Right cardiac atrium (tissue), 5 donors: Measurements from ENCODE around the gene GSE1. TPM values are rescaled to one million over a fixed set of nuclear protein-coding genes. Genes with fewer than 3 reads are reported as not detected.

ENCODE experiments used
- ATAC-seq, 2 donors: fragments of 200-7000 bp; cut with Tn5 transposase; one replicate each; pipeline versions ENCODE4 v1.8.0 to v1.9.1; 2020; ENCODE audit warnings: moderate library complexity in 2 of 2, mild to moderate bottlenecking in 1 of 2
- DNase-seq, 3 donors: peaks; one replicate each; pipeline ENCODE4 v3.0.0-alpha.2; 2020
- H3K27ac ChIP-seq: one replicate; pipeline ENCODE4 v1.5.1; 2013; ENCODE audit warnings: mild to moderate bottlenecking, low read length, control low read depth, moderate library complexity
- H3K27me3 ChIP-seq: one replicate; pipeline ENCODE4 v1.6.1; 2013; ENCODE audit not compliant: control insufficient read depth, insufficient read depth
- H3K4me1 ChIP-seq: one replicate; pipeline ENCODE4 v1.6.1; 2013; ENCODE audit warnings: low read length; ENCODE audit not compliant: control insufficient read depth, insufficient read depth
- H3K4me3 ChIP-seq: one replicate; pipeline ENCODE4 v1.5.1; 2013; ENCODE audit warnings: low read length, control low read depth
- H3K9me3 ChIP-seq: one replicate; pipeline ENCODE4 v1.6.1; 2013; ENCODE audit warnings: low read length; ENCODE audit not compliant: control insufficient read depth
- WGBS: extraction: QIAGEN DNeasy Blood & Tissue Kit; methylation state at CpG from one replicate; pipeline ENCODE4 v1.1.7; 2013; 5-methylcytosine and 5-hydroxymethylcytosine counted together
- intact Hi-C, 4 donors: fragments of 100-400 bp; cut with DNase I; formaldehyde crosslinking; loops; one replicate each; pipeline versions ENCODE4 v1.11.0 to v1.14.0; 2022 to 2023
- polyA plus RNA-seq: library from polyadenylated mRNA; stranded (reverse); fragments of 200-250 nt; gene quantifications from one replicate; pipeline ENCODE4 v1.2.3, GENCODE V29; 2013
- total RNA-seq, 4 donors: library from RNA; stranded (reverse); fragmentation: NEBNext Ultra II Directional; extraction: Animal tissue kit (Norgen Biotek cat#: 25700); gene quantifications; one replicate each; pipeline ENCODE4 v1.2.1, GENCODE V29; 2021
- donor health status: healthy with polysubstance abuse.
- donor health status: DM: no; HTN: yes; CAD: no.
- donor health status: DM: no; HTN: no; CAD: no.
- donor health status: DM: no; HTN: yes; CAD: no; lungs with severe emphysema.
- donor health status: DM: yes; HTN: yes; CAD: no.

The GSE1 gene
- total and polyA plus RNA-seq, 5 donors: 40.3 to 99.8 (median 87.6) TPM

DNA sequence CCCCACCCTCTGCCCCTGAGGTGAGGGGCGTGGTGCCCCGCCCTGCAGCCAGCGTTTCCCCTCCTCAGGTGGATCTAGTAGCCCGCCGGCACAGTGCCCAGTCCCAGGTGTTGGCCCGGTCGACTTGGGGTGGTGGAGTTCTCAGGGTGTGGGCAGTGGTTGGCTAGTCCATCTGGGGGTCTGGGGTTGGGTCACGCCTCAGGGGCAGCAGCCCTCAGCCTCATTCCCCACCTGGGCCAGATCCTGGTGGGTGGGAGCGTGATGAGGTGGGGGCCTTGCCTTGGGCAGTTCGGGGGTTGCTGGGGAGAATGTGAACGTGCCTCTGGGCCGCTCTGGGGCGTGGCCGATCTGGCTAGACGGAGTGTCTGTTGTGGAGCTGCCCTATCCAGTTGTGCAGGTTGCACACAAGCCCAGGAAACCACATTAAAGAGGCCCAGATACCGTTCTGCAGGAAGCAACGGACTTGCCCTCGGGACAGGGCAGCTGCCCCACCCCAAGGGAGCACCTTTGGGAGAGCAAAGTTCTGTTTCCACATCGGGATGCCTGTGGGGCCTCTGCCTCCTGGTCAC is 32.0 kb downstream of the GSE1 start:
- no peak for DNase-seq
- intact Hi-C loops: no loop called here
- ATAC-seq: no peak

DNA sequence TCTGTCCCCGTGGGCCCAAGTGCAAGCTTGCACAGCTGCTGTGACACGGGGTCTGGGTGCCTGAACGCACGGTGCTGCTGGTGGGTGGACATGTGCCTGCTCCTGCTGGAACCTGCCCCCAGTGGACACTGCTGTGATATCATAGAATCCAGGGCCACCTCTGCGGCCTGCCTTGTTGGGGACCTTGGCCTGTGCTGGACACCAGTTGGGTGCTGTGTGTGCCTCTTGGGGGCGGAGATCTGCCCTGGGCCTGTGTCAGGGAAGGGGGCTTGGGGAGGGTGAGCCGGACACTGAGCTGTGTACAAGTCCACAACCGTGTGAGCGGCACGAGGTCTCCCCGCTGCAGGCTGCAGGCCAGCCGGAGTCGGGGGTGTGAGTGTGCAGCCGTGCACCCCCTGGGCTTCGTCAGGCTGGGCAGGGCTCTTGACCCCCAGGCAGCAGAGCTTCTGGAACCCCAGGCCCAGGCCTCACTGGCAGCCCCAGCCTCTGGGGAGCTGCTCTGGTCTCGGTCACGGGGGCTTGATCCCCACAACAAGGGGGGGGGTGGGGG is 33.3 kb downstream of the GSE1 start:
- DNase-seq: no peak
- ATAC-seq: no peak
- Histone ChIP-seq H3K27me3 (no peaks in the 10 kb centered on the region), H3K4me3 (no peak overlapping the region), H3K27ac (no peak overlapping the region), H3K4me1 (peaks cover 2% of the 10 kb centered on the region), H3K9me3 (no peaks in the 10 kb centered on the region)
- WGBS: 88% methylated on average over 17 of the region's 17 CpGs
- intact Hi-C loops: no loop called here

More for the DNA sequence above, 32.0 kb downstream of the GSE1 start:
- no peaks in the 10 kb centered on the region for H3K4me1 ChIP-seq
- no peaks in the 10 kb centered on the region for H3K27me3 ChIP-seq
- no peak overlapping the region for H3K4me3 ChIP-seq
- no peak overlapping the region for H3K27ac ChIP-seq
- H3K9me3 ChIP-seq: no peaks in the 10 kb centered on the region
- WGBS: 87% methylated on average over 19 of the region's 19 CpGs

DNA sequence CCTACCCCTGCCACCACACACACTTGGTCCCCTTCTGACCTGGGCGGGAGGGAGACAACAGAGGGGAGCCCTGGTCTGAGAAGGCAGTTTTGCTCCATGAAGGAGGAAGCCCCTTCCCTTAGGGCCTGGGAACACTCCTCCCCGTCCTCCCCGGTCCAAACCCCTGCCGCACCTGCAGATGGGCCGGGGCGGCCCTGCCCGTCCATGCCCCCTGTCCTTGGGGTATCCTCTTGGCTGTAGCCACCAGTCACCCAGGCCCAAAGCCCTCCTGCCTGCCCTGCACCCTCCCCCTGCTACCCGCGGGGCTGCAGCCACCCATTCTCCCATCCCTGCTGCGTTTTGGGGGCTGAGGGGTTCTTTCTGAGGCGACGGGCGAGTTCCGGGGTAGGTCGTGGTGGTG is 33.9 kb downstream of the GSE1 start:
- H3K27ac ChIP-seq: no peak overlapping the region
- no peak overlapping the region for H3K4me3 ChIP-seq
- no peaks in the 10 kb centered on the region for H3K27me3 ChIP-seq
- 96% methylated on average over 15 of the region's 15 CpGs for WGBS
- intact Hi-C loops: no loop called here
- ATAC-seq (no peak), DNase-seq (peak in 1 of 3 donors; percentile 24)
- no peaks in the 10 kb centered on the region for H3K9me3 ChIP-seq
- H3K4me1 ChIP-seq: peaks cover 6% of the 10 kb centered on the region

DNA sequence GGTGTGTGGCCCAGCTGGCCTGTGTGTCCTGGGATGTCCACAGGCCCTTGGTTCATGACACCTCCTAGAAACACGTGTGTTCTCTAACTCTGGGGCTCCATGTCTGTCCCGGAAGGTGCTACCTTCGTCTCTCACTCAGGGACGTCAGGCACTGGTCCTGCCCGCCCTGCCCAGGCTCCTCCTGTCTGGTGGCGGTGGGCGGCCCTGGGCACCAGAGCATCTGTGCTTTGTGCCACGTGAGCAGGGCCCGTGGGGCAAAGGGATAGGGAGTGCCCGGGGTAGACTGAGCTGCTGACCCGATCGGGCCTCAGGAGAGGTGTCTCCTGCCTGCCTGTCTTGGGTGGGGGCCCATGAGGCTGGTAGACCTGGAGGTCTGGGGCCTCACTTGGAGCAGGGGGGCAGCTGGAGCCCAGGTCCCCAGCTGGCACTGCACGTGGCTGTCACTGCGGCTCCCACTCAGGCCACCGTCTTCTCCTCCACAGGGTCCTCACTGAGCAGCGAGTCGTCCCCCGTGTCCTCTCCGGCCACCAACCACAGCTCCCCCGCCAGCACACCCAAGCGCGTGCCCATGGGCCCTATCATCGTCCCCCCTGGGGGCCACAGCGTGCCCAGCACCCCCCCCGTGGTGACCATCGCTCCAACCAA is 35.1 kb downstream of the GSE1 start:
- Histone ChIP-seq H3K4me1 (peaks cover 8% of the 10 kb centered on the region), H3K27me3 (no peaks in the 10 kb centered on the region), H3K4me3 (no peak overlapping the region), H3K27ac (no peak overlapping the region), H3K9me3 (no peaks in the 10 kb centered on the region)
- DNase-seq: peak in 2 of 3 donors; percentile 41 to 55
- 88% methylated on average over 26 of the region's 26 CpGs for WGBS
- intact Hi-C loops: no loop called here
- no peak for ATAC-seq

DNA sequence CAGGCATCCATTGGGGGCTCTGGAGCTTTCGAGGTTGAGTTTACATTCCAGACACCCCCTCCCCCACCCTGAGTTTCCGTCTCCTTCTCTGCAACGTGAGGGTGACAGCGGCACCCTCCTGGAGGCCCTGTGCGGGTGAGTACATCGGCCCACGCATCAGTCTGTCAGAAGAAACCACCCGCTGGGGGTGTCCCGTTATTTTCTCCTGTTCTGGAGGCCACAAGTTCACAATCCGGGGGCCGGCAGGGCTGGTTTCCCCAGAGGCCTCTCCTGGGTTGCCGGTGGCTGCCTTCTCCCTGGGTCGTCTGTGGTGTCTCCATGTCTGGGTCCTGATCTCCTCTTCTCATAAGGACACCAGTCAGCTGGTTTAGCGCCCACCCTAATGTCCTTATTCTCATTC is 35.7 kb downstream of the GSE1 start:
- no peak overlapping the region for H3K4me3 ChIP-seq
- ATAC-seq (no peak), DNase-seq (peak in 2 of 3 donors; percentile 34 to 40)
- no peaks in the 10 kb centered on the region for H3K27me3 ChIP-seq
- 79% methylated on average over 14 of the region's 14 CpGs for WGBS
- no peaks in the 10 kb centered on the region for H3K9me3 ChIP-seq
- H3K27ac ChIP-seq: no peak overlapping the region
- H3K4me1 ChIP-seq: peaks cover 8% of the 10 kb centered on the region
- intact Hi-C loops: no loop called here

DNA sequence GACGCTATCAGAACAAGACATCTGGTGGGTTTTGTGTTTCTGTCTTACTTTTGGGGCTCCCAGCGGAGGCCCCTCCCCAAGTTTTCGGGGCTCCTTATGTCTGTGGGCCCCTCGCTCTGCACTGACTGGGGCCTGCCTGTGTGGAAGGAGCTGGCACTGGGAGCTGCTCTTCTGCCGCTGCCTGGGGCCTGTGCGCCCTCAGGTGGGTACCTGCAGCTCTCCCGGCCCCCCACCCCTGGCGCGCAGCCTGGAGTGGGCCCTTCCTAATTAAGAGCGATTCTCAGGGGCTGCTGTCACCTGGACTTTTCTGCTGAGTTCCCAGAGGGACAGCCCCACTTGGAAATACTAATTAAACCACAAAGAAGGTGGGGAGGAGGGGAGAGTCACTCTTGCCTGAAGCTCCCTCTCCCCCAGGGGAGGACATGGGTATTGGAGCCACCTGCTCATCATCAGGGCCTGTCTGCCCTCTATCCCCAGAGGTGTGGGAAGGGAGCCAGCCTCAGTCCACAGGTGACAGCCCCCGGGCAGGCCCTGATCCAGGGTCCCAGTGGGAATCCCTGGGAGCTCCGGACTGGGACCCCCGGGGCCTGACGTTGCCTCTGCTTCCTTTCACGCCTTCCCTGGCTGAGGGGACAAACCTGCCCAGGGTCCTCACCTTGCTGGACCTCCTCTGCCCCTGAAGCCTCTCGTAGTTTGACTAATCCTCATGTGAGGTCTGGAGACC is 36.5 kb downstream of the GSE1 start:
- intact Hi-C loops: no loop called here
- no peak for ATAC-seq

DNA sequence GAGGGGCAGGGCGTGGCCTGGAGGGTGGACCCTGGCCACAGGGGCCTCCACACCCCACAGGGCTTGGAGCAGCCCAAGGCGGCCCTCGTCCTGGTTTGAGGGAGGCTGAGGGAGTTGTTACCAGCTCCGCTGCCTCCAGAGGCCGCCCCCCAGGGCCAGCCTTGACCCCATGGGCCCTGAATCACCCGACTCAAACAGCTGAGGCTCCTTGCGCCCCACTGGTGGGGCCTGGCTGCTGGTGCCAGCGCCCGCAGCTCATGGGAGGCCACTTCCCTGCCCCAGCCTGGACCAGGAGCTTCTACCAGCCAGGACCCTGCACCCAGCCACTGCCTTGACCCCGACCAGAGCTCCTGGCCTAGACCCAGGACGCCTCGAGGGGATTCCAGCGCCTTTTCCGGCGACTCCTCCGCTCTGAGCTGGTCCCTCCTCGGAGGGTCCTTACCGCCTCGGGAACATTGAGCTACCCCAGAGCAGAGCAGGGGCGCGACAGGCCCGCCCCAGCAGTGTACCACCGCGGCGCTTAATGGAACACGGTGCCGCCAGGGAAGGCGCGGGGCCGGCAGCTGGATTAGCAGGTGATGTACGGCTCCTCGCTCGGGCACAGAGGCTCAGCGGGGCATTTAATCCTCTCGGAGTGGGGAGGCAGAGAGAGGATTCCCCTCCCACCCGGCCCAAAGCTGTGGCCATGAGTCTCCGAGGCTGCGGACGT is 37.2 kb downstream of the GSE1 start:
- intact Hi-C loops: no loop called here

More for the DNA sequence above, 36.5 kb downstream of the GSE1 start:
- WGBS: 82% methylated on average over 16 of the region's 16 CpGs
- Histone ChIP-seq H3K27ac (no peak overlapping the region), H3K27me3 (no peaks in the 10 kb centered on the region), H3K4me3 (no peak overlapping the region), H3K9me3 (no peaks in the 10 kb centered on the region), H3K4me1 (peaks cover 8% of the 10 kb centered on the region)
- peak in 2 of 3 donors; percentile 33 to 36 for DNase-seq

DNA sequence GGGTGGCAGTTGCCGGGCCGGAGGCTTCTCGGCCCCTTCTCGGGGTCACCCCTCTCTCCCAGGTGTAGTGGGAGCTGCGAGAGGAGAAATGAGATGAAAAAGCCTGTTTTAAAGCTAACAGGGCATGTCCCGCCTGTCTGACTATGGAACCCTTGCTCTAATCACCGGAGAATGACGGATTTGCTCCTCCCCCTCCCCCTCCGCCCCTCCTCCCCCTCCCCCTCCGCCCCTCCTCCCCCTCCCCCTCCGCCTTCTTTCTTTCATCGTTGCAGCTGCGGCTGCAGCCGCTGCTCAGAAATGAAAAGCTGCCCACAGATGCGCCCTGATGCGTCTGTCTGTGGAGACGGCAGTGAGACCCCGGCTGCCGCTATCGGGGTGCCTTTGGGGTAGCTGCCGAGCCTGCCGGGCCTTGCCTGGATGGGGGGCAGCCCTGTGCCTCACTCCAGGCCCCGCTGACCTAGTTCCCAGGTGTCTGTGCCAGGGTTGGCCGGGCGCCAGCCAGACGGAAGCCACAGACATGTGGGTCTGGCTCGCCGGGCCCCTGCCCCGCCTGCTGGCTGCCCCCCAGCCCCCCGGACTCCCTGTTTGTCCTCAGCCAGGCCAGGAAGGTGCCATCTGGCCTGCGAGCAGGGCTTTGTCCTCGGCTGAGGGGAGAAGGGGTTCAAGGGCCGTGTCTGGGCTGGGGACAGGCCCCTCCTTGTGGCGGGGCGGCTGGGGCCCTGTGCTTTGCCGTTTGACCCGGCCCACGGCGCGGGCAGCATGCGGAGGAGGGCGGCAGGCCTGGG is 37.9 kb downstream of the GSE1 start:
- peaks cover 8% of the 10 kb centered on the region for H3K4me1 ChIP-seq
- DNase-seq: peak; percentile 54 to 85 (median 79)
- H3K9me3 ChIP-seq: no peaks in the 10 kb centered on the region
- WGBS: 49% methylated on average over 39 of the region's 42 CpGs
- H3K27me3 ChIP-seq: no peaks in the 10 kb centered on the region
- intact Hi-C loops: no loop called here
- H3K27ac ChIP-seq: no peak overlapping the region
- no peak overlapping the region for H3K4me3 ChIP-seq
- ATAC-seq: peak; percentile 1

More for the DNA sequence above, 37.2 kb downstream of the GSE1 start:
- Histone ChIP-seq H3K27me3 (no peaks in the 10 kb centered on the region), H3K4me1 (peaks cover 8% of the 10 kb centered on the region), H3K4me3 (no peak overlapping the region), H3K27ac (no peak overlapping the region), H3K9me3 (no peaks in the 10 kb centered on the region)
- ATAC-seq: no peak
- DNase-seq: peak; percentile 17 to 61 (median 57)
- WGBS: 89% methylated on average over 39 of the region's 39 CpGs

DNA sequence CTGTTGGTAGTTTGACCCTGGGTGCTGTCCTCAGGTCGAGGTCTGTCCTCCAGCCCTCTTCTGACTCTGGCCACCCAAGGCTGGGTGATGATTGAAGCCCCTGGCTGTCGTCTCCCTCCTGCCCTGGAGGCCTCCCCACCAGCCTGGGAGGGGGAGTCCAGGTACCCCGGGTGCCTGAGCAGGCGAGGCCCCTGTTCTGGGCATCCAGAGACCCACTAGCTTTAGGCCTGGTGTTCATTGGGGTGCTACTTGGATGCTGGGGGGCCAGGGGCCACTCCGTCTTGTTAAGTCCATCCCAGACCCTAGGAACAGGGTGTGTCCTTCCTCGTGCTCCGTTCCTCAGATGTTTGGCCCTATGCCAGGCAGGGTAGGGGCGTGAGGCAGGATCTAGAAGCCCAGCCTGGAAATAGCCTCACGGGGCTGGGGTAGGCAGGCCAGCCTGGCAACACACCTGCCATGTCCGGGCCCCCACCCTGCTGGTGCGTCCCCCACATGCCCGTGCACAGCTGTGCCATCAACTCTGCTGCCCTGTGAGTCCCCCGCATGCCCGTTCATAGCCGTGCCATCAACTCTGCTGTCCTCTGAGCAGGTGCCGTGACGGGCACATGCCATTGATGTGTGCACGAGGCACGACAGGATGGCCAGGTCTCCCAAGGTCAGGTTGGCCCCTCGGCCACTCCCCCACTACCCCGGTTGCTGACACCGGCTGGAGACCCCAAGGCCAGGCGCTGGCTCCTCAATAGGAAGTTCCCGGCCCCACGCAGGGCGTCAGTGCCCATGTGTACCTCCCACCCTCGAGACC is 38.7 kb downstream of the GSE1 start:
- H3K4me3 ChIP-seq: no peak overlapping the region
- H3K4me1 ChIP-seq: peaks cover 8% of the 10 kb centered on the region
- no peaks in the 10 kb centered on the region for H3K27me3 ChIP-seq
- WGBS: 66% methylated on average over 27 of the region's 27 CpGs
- intact Hi-C loops: no loop called here
- ATAC-seq (peak; percentile 1 to 13), DNase-seq (peak; percentile 37 to 65 (median 62))
- no peak overlapping the region for H3K27ac ChIP-seq
- no peaks in the 10 kb centered on the region for H3K9me3 ChIP-seq
